CD4-positive, alpha-beta T cell treated with Interferon alpha-2 for 1 hour (primary cell): ENCODE results near the gene TMEM109.

Source experiments
- DNase-seq, 2 donors: peaks; one replicate each; pipeline ENCODE4 v3.0.0-alpha.2; 2020 to 2022

TMEM109 gene

DNA sequence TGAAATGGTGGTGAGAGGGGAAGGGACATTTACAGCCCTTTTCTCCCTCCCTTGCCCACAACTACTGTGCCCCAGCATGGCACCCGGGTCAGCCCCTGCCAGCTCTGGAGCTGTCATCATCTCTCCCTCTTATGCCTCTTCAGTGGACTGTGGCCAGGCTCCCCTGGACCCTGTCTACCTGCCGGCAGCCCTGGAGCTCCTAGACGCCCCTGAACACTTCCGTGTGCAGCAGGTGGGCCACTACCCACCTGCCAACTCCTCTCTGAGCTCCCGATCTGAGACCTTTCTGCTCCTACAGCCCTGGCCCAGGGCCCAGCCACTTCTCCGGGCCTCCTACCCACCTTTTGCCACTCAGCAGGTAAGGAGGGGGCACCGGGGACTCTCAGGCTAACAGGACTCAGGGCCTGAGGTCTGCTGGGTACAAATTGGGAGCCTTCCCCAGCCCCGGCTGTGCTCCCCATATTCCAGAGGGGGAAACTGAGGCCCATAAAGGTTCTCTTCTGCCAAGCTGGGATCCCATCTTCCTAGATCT is 13.2 kb downstream of the TMEM109 start:
- no peak for DNase-seq

DNA sequence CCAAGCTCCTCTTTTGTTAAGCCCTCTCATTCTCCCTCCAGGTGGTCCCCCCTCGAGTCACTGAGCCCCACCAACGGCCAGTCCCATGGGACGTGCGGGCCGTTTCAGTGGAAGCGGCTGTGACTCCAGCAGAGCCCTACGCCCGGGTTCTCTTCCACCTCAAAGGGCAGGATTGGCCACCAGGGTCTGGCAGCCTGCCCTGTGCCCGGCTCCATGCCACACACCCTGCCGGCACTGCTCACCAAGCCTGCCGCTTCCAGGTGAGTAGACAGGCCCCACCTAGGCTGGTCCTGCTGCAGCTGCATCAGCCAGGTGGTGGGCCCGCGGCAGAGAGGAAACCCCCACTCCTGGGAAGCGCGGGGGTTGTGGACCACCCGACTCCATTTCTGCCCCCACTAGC is 13.6 kb downstream of the TMEM109 start:
- DNase-seq, result no peak

DNA sequence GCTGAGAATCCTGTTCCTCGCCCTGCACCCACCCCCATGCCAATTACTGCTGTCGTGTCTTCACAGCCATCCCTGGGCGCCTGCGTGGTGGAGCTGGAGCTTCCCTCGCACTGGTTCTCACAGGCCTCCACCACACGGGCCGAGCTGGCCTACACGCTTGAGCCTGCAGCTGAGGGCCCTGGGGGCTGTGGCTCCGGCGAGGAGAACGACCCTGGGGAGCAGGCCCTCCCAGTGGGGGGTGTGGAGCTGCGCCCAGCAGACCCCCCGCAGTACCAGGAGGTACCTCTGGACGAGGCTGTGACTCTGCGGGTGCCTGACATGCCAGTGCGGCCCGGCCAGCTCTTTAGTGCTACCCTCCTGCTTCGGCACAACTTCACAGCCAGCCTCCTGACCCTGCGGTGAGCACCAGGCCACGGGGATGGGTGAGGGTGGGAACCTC is 14.6 kb downstream of the TMEM109 start:
- no peak for DNase-seq

DNA sequence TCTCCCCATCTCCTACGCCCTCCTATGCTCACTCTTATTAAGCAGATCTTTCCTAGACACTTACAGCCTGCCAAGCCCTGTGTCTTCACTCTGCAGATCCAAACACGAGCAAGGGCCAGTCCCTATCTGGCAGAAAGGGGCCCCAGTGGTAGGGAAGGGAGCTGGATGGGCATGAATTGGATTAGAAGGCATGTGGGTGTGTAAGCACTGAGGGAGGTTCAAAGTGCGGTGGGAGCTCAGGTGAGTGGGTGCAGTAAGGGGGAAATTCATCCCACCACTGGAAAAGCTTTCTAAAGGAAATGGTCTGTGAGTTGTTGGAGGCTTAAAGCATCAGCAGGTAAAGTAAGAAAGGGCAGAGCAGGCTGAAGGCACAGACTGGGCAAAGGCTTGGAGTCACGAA is 15.8 kb downstream of the TMEM109 start:
- no peak for DNase-seq

DNA sequence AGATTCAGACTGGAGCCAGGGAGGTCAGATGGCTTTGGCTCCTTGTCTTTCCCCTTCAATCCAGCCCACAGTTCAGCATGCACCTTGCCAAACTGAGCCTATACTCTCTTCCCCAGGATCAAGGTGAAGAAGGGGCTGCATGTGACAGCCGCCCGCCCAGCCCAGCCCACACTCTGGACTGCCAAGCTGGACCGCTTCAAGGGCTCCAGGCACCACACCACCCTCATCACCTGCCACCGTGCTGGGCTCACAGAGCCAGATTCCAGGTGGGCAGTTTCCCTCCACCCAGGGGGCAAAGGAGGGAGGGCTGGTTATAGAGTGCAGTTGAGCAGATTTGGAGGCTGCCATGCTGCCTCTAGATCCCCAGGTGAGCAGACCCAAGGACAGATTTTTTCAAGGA is 16.4 kb downstream of the TMEM109 start:
- no peak for DNase-seq

DNA sequence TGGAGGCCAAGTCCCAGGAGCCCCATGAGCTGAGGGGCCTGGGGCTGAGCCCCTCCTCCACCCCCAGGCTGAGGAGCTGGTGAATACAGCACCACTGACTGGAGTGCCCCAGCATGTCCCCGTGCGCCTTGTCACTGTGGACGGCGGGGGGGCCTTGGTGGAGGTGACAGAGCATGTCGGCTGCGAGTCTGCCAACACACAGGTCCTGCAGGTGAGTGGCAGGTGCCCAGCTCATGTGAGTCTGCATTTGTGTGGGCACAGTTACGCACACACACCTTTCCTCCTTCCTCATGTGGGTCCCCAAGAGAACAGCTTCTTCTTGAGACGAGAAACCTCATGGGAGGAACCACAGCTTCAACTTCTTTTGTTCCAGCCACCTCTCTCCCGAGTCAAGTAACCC is 18.0 kb downstream of the TMEM109 start:
- peak in 1 of 2 donors; percentile 61 for DNase-seq

DNA sequence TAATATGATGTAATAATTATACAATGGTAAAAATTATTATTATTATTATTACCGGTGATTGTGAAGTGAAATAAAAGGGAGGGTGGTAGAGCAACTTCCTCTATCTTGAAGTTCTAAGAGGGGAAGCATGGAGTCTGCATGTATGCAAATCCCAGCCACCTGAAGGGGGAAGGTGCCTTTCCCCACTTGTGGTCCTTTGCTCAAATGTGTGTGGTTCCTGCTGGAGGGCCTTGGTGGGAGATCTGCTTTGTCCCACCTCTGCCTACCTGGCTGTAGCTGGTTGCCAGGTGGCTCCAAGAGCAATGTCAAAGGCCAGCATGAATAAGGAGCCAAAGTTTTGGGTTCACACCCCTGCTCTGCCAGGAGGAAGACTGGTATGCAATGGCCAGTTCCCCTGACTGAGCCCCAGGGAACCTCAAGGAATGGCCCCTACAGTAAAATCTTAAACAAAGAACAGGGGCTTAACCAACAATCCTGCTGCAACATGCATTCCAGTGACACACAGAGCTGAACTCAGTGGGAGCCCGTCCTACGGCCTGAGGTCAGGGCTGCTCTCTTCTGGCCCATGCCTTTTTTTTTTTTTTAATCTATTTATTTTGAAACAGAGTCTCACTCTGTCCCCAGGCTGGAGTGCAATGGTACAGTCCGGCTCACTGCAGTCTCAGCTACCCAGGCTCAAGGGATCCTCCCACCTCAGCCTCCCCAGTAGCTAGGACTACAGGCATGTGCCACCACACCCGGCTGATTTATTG is 18.8 kb downstream of the TMEM109 start:
- no peak for DNase-seq

DNA sequence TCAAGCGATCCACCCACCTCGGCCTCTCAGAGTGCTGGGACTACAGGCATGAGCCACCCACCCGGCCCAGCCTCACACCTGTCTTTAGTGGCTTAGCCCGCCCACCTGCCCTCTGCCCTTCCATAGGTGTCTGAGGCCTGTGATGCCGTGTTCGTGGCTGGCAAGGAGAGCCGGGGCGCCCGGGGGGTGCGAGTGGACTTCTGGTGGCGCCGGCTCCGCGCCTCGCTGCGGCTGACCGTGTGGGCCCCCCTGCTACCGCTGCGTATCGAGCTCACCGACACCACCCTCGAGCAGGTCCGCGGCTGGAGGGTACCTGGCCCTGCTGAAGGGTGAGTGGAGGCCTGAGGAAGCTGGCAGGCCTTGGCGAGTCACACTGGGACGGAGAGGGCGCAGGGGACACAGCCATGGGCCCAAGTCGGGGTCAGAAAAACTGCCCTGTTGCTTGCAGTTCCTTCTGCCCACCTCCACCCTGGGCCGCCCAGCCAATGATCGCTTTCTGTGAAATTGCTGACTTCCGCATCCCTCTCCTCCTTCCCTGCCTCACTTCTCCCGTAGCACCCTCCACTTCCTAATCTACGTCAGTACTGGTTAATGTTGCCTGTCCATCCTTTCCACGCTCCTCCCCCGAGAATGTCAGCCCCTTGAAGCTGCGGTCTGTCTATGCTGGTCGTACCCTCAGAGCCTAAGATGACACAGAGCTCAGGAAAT is 19.6 kb downstream of the TMEM109 start:
- no peak for DNase-seq

DNA sequence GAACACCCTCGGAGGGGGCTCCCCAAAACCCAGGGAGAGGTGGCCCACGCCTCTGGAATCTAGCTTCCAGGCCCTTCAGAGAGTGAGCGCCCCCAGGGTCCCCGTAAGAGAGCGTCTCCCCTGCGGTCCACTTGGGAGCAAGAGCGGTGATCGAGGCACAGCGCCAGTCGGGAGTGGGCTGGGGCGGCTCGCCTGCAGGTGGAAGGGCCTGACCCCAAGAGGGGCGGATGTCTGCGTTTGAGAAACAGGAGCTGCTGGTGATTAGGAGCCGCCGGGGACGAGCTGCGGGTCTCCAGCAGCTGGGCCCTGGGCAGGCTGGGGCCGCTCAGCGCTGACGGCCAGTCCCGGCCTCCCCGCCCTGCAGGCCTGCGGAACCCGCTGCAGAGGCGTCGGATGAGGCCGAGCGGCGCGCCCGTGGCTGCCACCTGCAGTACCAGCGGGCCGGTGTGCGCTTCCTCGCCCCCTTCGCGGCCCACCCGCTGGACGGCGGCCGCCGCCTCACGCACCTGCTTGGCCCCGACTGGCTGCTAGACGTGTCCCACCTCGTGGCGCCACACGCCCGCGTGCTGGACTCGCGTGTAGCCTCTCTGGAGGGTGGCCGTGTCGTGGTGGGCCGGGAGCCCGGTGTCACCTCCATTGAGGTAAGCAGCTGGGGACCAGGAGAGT is 20.3 kb downstream of the TMEM109 start:
- no peak for DNase-seq

DNA sequence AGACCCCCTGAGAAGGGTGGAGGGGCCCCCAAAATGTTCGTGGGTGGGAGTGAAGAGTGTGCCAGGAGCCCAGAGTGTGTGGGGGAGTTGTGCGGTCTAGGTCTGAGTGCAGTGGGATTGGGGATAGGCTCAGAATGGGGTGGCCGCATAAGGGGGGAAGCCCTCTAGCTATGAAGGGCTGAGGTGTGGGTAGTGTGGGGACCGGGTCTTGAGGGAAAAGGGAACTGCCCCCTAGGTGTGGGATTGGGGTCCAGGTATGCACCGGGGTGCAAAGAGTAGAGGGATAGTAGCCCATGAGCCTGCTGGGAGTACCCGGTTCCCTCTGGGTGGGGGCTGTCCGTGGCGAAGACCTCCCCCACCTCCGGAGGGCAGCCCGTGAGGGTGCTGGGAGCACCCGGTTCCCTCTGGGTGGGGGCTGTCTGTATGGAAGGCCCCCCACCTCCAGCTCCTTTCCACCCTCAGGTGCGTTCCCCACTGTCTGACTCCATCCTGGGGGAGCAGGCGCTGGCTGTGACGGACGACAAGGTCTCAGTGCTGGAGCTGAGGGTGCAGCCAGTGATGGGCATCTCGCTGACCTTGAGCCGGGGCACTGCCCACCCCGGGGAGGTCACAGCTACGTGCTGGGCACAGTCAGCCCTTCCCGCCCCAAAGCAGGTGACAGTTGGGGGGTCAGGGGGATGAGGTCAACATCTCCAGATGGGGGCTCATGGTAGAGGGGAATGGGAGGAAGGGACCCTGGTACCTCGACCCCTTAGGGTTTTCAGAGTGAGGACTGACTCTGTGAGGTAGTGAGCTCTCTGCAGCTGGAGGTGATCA is 21.0 kb downstream of the TMEM109 start:
- DNase-seq, result no peak

DNA sequence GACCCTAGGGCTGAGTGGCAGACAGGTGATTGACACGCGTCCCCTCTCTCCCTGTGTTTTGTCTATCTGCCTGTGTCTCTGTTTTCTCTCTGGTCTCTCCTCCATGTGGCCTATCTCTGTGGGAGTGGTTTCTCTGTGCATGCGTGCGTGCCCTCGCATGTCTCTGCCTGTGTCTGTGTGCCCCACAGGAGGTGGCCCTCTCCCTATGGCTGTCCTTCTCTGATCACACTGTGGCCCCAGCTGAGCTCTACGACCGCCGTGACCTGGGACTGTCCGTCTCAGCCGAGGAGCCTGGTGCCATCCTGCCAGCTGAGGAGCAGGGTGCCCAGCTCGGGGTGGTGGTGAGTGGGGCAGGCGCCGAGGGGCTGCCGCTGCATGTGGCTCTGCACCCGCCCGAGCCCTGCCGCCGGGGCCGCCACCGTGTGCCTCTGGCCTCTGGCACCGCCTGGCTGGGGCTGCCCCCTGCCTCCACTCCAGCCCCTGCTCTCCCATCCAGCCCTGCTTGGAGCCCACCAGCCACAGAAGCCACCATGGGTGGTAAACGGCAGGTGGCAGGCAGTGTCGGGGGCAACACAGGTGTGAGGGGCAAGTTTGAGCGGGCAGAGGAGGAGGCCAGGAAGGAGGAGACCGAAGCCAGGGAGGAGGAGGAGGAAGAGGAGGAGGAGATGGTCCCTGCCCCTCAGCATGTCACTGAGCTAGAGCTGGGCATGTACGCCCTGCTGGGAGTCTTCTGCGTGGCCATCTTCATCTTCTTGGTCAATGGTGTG is 21.9 kb downstream of the TMEM109 start:
- no peak for DNase-seq

DNA sequence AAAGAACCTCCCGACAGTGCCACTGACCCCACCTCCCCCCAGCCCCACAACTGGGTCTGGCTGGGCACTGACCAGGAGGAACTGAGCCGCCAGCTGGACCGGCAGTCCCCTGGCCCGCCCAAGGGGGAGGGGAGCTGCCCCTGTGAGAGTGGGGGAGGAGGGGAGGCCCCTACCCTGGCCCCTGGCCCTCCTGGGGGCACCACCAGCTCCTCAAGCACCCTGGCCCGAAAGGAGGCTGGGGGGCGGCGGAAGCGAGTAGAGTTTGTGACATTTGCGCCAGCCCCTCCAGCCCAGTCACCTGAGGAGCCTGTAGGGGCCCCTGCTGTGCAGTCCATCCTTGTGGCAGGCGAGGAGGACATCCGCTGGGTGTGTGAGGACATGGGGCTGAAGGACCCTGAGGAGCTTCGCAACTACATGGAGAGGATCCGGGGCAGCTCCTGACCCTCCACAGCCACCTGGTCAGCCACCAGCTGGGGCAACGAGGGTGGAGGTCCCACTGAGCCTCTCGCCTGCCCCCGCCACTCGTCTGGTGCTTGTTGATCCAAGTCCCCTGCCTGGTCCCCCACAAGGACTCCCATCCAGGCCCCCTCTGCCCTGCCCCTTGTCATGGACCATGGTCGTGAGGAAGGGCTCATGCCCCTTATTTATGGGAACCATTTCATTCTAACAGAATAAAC is 22.6 kb downstream of the TMEM109 start:
- DNase-seq, result no peak

DNA sequence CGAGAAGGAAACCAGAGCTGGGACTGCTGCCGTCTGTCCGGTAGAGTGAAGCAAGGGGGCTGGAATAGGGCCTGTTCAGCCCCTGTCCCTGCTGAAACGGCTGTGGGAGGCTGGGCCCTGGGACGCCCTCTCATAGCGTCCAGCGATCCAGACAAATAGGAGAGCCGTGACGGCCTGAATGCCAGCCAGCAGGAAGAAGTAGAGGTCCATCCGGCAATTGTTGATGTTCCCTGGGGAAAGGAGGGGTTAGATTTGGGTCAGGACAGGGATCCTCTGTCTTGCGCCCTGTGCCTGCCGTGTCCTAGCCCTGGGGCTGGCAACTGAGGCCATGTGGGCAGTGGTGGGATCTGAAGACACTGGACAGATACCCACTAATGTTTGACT is 23.2 kb downstream of the TMEM109 start:
- no peak for DNase-seq

DNA sequence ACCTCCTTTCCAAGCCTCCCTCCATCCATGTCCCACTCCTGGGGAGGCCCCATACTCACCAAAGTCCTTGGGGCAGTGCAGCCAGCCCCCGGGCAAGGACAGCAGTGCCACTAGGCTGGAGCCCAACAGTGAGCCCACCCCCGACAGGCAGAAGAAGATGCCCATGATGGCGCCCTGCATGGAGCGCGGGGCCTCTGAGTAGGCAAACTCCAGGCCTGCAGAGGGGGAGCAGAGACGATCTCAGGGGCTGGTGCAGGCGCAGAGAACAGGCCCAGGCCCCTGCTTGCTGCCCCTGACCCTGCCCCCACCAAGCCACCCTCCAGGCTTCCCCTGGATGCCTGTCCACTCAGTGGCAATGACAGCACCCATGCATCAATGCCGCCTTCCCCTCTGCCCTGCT is 23.9 kb downstream of the TMEM109 start:
- no peak for DNase-seq

DNA sequence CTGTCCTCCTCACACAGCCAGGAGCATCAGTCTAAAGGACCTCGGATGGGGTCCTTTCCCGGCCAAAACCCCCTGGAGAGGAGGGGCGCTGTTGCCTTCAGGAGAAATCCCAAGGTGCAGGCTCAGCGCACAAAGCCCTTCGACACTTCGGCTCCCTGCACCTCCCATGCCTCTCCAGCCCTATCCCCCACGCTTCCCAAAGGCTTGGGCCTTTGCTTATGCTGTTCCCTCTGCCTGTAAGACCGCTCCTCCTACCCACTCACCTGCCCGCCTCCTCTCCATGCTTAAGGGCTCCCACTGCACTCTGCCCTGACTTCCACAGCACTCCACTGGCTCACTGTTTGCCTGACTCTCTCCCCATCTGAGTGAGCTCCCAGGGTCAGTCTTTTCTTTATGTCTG is 24.5 kb downstream of the TMEM109 start:
- no peak for DNase-seq

DNA sequence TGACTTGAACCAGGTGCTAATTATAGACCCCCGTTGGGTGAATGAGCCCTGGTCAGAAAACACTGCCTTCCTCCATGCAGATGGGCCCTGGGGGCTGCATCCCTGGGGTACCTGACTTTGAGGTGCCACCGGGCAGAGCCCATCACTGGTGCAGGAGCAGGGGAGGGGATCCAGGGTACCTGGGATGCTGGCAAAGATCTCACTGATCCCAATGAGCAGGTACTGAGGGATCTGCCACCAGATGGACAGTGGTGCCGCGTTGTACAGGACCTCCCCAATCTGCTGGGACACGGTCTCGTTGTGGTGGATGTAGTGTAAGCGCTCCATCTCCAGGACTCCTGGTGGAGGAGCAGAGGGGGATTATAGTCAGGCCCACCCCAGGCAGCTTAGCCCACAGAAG is 25.3 kb downstream of the TMEM109 start:
- no peak for DNase-seq

DNA sequence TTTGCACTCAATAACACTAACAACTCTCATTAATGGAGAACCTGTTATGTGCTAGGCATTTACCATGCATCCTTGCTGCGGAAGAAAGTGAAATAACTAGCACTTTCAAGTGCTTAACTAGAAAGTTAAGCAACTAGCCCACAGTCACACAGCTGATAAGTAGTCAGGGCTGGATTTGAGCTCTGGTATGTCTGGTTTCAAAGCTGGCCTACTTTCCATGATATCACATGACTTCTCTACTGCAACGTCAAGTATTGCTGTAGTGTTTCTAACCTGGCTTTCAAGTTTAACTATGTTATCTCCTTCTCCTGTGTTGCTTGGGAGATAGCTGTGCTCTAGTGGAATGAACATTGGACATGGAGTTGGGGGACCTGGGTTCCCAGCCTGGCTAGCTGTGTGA is 25.9 kb downstream of the TMEM109 start:
- peak in 1 of 2 donors; percentile 16 for DNase-seq

DNA sequence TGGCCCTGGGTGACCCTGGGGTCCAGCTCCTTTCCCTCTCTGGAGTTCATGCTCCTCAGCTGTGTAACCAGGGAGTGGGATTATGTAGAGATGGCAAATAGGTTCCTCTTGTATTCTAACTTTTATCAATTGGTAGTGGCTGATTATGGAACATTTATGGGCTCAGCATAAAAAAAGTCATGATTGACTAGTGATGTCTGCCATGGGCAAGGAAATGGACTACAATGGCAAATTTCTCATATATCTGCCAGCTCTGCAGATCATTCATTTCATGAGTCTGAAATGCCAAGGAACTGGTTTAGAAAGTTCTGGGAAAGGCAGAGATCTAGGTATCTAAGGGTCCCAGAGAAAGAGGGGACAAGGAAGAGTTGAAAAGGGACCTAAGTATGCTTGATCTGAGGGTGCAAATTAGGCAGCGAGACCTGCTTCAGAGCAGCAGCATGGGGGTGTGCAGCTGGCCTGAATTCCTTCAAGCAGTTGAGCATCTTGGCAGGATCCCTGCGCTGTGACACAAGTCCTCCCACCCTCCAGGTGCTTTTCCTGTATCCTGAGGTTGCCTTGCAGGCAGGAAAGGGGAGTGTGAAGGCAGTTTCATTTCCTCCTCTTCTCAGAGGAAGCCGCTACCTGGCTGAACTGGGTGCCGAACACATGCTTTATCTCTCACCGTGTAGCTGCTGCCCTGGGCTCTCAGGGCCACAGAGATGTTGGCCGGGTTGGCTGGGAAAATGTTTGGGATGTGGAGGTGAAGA is 27.6 kb downstream of the TMEM109 start:
- no peak for DNase-seq

DNA sequence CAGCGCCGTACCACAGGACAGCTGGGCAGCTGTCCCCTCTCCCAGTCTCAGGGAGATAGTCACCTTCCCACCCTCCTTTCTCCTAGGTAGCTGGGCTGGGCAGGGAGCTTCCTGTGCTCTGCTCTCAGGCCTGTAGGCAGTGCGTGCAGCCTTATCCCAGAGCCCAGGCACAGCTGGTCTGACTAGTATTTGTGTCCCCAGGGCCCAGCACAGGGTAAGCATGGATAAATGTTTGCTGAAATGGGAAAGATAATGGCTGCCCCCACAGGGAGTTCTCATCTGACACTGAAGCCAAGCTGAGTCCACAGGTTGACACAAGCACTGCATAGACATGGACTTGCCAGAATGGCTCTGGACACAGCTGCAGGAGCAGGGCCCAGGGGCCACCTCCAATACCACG is 28.3 kb downstream of the TMEM109 start:
- DNase-seq, result no peak

DNA sequence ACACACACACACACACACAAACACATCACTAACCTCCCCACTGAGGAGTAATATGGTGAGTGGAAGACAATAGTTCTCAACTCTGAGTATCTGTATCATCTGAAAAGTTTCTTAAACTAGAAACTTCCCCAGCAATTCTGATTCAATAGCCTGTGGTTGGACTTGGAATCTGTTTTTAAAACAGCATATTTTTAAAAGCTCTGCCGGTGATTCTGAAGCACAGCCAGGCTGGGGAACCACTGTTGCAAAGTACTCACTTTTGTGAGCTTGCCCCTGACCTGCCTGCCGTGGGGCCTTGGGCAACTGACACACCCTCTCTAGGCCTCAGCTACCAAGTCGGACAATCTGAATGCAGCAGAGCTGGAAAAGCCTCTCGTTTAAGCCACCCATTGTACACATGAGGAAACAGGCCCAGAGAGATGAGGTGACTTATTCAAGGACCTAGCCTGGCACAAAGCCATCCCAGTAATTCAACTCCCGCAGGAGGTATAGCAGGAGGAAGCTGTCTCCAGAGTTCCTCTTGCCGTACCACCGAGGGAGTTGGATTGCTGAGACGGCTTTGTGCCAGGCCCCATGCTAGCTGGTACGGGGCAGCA is 29.1 kb downstream of the TMEM109 start:
- DNase-seq, result no peak
